HepG2 (cell line): ENCODE measurements around the gene SIGLEC6. TPM values are rescaled to one million over a fixed set of nuclear protein-coding genes. Genes with fewer than 3 reads are reported as not detected.

Source experiments
- ARNTL ChIP-seq: sonication (generic); formaldehyde crosslinking; IDR thresholded peaks from 2 replicates; pipeline ENCODE4 v1.4.0; 2020; ENCODE audit warnings: mild to moderate bottlenecking, missing genetic modification reagents
- CREM ChIP-seq, 2 experiments: sonication (generic) in 1 of 2; formaldehyde crosslinking in 1 of 2; IDR thresholded peaks; 2 replicates each; pipeline versions ENCODE4 v1.4.0 to v1.6.1; 2016 to 2020; ENCODE audit warnings: antibody characterized with exemption in 1 of 2, mild to moderate bottlenecking in 1 of 2, missing genetic modification reagents in 1 of 2
- FOXO1 ChIP-seq: sonication (generic); formaldehyde crosslinking; IDR thresholded peaks from 2 replicates; pipeline ENCODE4 v1.4.0; 2020; ENCODE audit warnings: missing genetic modification reagents
- GZF1 ChIP-seq: sonication (generic); formaldehyde crosslinking; IDR thresholded peaks from 2 replicates; pipeline ENCODE4 v1.5.1; 2020; ENCODE audit warnings: mild to moderate bottlenecking, missing genetic modification reagents
- HNRNPUL1 ChIP-seq: fragments of 200-400 bp; formaldehyde crosslinking; IDR thresholded peaks from 2 replicates; pipeline ENCODE4 v1.6.1; 2017; ENCODE audit warnings: low read depth, mild to moderate bottlenecking, low read length, moderate library complexity
- JUN ChIP-seq: sonication (generic); formaldehyde crosslinking; IDR thresholded peaks from 2 replicates; pipeline ENCODE4 v1.4.0; 2020; ENCODE audit warnings: mild to moderate bottlenecking, missing genetic modification reagents
- JUND ChIP-seq: sonication (generic); formaldehyde crosslinking; IDR thresholded peaks from 2 replicates; pipeline ENCODE4 v1.8.0; 2022; ENCODE audit warnings: mild to moderate bottlenecking, missing genetic modification reagents
- KLF9 ChIP-seq: IDR thresholded peaks from 2 replicates; pipeline ENCODE4 v1.6.1; 2016; ENCODE audit warnings: low read depth
- PPARG ChIP-seq: conservative IDR thresholded peaks from 2 replicates; pipeline ENCODE4 v1.6.1; 2016; ENCODE audit warnings: missing biosample characterization, missing genetic modification reagents
- RNF219 ChIP-seq: sonication (generic); formaldehyde crosslinking; IDR thresholded peaks from 2 replicates; pipeline ENCODE4 v1.5.0; 2020; ENCODE audit warnings: mild to moderate bottlenecking, missing genetic modification reagents
- RXRB ChIP-seq: IDR thresholded peaks from 2 replicates; pipeline ENCODE4 v1.6.1; 2016; ENCODE audit warnings: borderline replicate concordance, missing genetic modification reagents, missing compliant biosample characterization
- SCMH1 ChIP-seq: sonication (generic); formaldehyde crosslinking; IDR thresholded peaks from 2 replicates; pipeline ENCODE4 v1.9.0; 2021; ENCODE audit warnings: missing genetic modification reagents, mild to moderate bottlenecking, borderline replicate concordance
- SRSF4 ChIP-seq: fragments of 200-400 bp; formaldehyde crosslinking; IDR thresholded peaks from one replicate; pipeline ENCODE4 v1.6.1; 2018; ENCODE audit warnings: mild to moderate bottlenecking, low read depth, low read length, moderate library complexity; ENCODE audit not compliant: poor library complexity, severe bottlenecking
- TEAD3 ChIP-seq: optimal IDR thresholded peaks from 2 replicates; pipeline ENCODE3; 2016; ENCODE audit warnings: borderline replicate concordance
- XRCC5 ChIP-seq: fragments of 200-400 bp; formaldehyde crosslinking; optimal IDR thresholded peaks from 2 replicates; pipeline ENCODE3; 2017; ENCODE audit warnings: mild to moderate bottlenecking, low read length
- ZBTB3 ChIP-seq: sonication (generic); formaldehyde crosslinking; IDR thresholded peaks from 2 replicates; pipeline ENCODE4 v1.4.0; 2020; ENCODE audit warnings: low read depth, mild to moderate bottlenecking, moderate library complexity, missing genetic modification reagents, borderline replicate concordance
- ZSCAN29 ChIP-seq: sonication (generic); formaldehyde crosslinking; conservative IDR thresholded peaks from 2 replicates; pipeline ENCODE4 v1.4.0; 2020; ENCODE audit warnings: mild to moderate bottlenecking, missing genetic modification reagents
- ZSCAN5A ChIP-seq: sonication (generic); formaldehyde crosslinking; IDR thresholded peaks from 2 replicates; pipeline ENCODE4 v1.8.0; 2022; ENCODE audit warnings: mild to moderate bottlenecking, missing genetic modification reagents, borderline replicate concordance
- polyA plus RNA-seq, 8 experiments: library from polyadenylated mRNA; depleted of rRNA in 3 of 8; stranded (reverse) in 7 of 8; unstranded in 1 of 8; fragments of >200 nt; fragmentation: Illumina TruSeq in 4 of 8; extraction: Trizol in 4 of 8; gene quantifications; 2 replicates each; pipeline versions ENCODE4 v1.2.1 to v1.2.3, GENCODE V29; 2011 to 2016; ENCODE audit warnings: low read depth in 4 of 8, missing spikeins in 1 of 8, mixed read lengths in 1 of 8; ENCODE audit not compliant: insufficient read depth in 1 of 8
- total RNA-seq, 5 experiments: library from RNA; depleted of rRNA; stranded (reverse); fragments of >200 nt; fragmentation: Illumina TruSeq; extraction: Trizol; gene quantifications; 2 replicates each; pipeline ENCODE4 v1.2.3, GENCODE V29; 2016; ENCODE audit warnings: low read depth in 1 of 5
- TF ChIP-seq, protein P1 (sequence below): IDR thresholded peaks from 2 replicates; pipeline ENCODE4 v1.6.1; 2018; ENCODE audit warnings: missing genetic modification reagents, mild to moderate bottlenecking, missing compliant biosample characterization
- TF ChIP-seq, protein P2 (sequence below): sonication (generic); formaldehyde crosslinking; IDR thresholded peaks from 2 replicates; pipeline ENCODE4 v1.5.0; 2020; ENCODE audit warnings: mild to moderate bottlenecking, missing genetic modification reagents
- TF ChIP-seq, protein P3 (sequence below): IDR thresholded peaks from 2 replicates; pipeline ENCODE4 v1.6.1; 2016; ENCODE audit warnings: missing compliant biosample characterization, missing genetic modification reagents, borderline replicate concordance
- TF ChIP-seq, protein P4 (sequence below): sonication (generic); formaldehyde crosslinking; IDR thresholded peaks from 2 replicates; pipeline ENCODE4 v1.5.1; 2020; ENCODE audit warnings: missing genetic modification reagents, mild to moderate bottlenecking, borderline replicate concordance

Gene SIGLEC6
- total and polyA plus RNA-seq, 2 of the 13 experiments (the other 11 are each of a cell fraction or from before 2014, with no cell fraction given) = not detected

- no peak for TF ChIP-seq ZSCAN5A (CRISPR knock-in tag)
- no peak for TF ChIP-seq XRCC5
- TF ChIP-seq HNRNPUL1 = no peak
- TF ChIP-seq, protein P1, sequence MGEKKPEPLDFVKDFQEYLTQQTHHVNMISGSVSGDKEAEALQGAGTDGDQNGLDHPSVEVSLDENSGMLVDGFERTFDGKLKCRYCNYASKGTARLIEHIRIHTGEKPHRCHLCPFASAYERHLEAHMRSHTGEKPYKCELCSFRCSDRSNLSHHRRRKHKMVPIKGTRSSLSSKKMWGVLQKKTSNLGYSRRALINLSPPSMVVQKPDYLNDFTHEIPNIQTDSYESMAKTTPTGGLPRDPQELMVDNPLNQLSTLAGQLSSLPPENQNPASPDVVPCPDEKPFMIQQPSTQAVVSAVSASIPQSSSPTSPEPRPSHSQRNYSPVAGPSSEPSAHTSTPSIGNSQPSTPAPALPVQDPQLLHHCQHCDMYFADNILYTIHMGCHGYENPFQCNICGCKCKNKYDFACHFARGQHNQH = peak; percentile 35; the same call in 1 of the 2 replicates
- TF ChIP-seq SRSF4 = no peak
- TF ChIP-seq ZBTB3 (CRISPR knock-in tag) = no peak
- TF ChIP-seq, protein P2, sequence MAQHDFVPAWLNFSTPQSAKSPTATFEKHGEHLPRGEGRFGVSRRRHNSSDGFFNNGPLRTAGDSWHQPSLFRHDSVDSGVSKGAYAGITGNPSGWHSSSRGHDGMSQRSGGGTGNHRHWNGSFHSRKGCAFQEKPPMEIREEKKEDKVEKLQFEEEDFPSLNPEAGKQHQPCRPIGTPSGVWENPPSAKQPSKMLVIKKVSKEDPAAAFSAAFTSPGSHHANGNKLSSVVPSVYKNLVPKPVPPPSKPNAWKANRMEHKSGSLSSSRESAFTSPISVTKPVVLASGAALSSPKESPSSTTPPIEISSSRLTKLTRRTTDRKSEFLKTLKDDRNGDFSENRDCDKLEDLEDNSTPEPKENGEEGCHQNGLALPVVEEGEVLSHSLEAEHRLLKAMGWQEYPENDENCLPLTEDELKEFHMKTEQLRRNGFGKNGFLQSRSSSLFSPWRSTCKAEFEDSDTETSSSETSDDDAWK (CRISPR knock-in tag) = no peak
- TF ChIP-seq KLF9 (CRISPR knock-in tag) = no peak
- TF ChIP-seq RNF219 = no peak
- TF ChIP-seq JUN (CRISPR knock-in tag) = no peak
- TF ChIP-seq RXRB (CRISPR knock-in tag) = peak; percentile 32; the same call in 1 of the 2 replicates
- no peak for TF ChIP-seq ARNTL (CRISPR knock-in tag)
- no peak for TF ChIP-seq FOXO1 (CRISPR knock-in tag)
- TF ChIP-seq, protein P3, sequence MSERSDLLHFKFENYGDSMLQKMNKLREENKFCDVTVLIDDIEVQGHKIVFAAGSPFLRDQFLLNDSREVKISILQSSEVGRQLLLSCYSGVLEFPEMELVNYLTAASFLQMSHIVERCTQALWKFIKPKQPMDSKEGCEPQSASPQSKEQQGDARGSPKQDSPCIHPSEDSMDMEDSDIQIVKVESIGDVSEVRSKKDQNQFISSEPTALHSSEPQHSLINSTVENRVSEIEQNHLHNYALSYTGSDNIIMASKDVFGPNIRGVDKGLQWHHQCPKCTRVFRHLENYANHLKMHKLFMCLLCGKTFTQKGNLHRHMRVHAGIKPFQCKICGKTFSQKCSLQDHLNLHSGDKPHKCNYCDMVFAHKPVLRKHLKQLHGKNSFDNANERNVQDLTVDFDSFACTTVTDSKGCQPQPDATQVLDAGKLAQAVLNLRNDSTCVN = no peak
- no peak for TF ChIP-seq CREM (IDR thresholded peaks at IDR 0.05)
- TF ChIP-seq CREM (CRISPR knock-in tag; IDR thresholded peaks at IDR 0.05) = no peak
- TF ChIP-seq PPARG = no peak
- TF ChIP-seq JUND (CRISPR knock-in tag) = no peak
- TF ChIP-seq, protein P4, sequence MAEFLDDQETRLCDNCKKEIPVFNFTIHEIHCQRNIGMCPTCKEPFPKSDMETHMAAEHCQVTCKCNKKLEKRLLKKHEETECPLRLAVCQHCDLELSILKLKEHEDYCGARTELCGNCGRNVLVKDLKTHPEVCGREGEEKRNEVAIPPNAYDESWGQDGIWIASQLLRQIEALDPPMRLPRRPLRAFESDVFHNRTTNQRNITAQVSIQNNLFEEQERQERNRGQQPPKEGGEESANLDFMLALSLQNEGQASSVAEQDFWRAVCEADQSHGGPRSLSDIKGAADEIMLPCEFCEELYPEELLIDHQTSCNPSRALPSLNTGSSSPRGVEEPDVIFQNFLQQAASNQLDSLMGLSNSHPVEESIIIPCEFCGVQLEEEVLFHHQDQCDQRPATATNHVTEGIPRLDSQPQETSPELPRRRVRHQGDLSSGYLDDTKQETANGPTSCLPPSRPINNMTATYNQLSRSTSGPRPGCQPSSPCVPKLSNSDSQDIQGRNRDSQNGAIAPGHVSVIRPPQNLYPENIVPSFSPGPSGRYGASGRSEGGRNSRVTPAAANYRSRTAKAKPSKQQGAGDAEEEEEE = no peak
- no peak for TF ChIP-seq SCMH1 (CRISPR knock-in tag)
- peak; percentile 45 for TF ChIP-seq TEAD3 (CRISPR knock-in tag)
- no peak for TF ChIP-seq GZF1 (CRISPR knock-in tag)
- no peak for TF ChIP-seq ZSCAN29 (CRISPR knock-in tag)
Measured at GRCh38 chr19:51480590-51480989, 50.9 kb downstream of the SIGLEC6 start (continued).
